HepG2 (cell line): ENCODE measurements around the gene TUBGCP4. TPM values are rescaled to one million over a fixed set of nuclear protein-coding genes. Genes with fewer than 3 reads are reported as not detected.
A peak's percentile ranks its signal among the peaks of the same experiment; 100 is the strongest.

Experiments used
- ATAC-seq: fragments of 200-7000 bp; cut with Tn5 transposase; 3 replicates; pipeline ENCODE4 v1.9.1; 2020; ENCODE audit warnings: mild to moderate bottlenecking, moderate library complexity
- BruUV-seq: library from RNA; stranded (reverse); fragments of 400-500 nt; replicated peaks from 2 replicates; lab custom pipeline; 2021; lab: Mats Ljungman, UMichigan
- CTCF ChIA-PET: fragments of 300-600 bp; formaldehyde crosslinking; extraction: SDS; loops from one replicate; lab custom pipeline; 2021; ENCODE audit warnings: low total read pairs, inconsistent platforms, low intra/inter-chr PET ratio; lab: Yijun Ruan, JAX
- POLR2A ChIA-PET: fragments of 350-600 bp; sonication (Branson Sonifier 250); formaldehyde crosslinking; loops from one replicate; lab custom pipeline; 2020; ENCODE audit warnings: antibody characterized with exemption, inconsistent platforms; lab: Yijun Ruan, JAX
- DNase-seq: peaks from one replicate; pipeline ENCODE4 v3.0.0-alpha.2; 2015; ENCODE audit warnings: low spot score
- FAIRE-seq: peaks from 3 replicates; lab custom pipeline; 2011; peaks lifted over from hg19 to GRCh38; lab: Jason Lieb, UNC
- H2AFZ ChIP-seq: one replicate; pipeline ENCODE4 v1.6.1; 2011; ENCODE audit warnings: low read length, inconsistent platforms
- H3K27ac ChIP-seq: fragments of 300-600 bp; 3 replicates; pipeline ENCODE4 v1.8.0; 2011; ENCODE audit warnings: mixed run types, mild to moderate bottlenecking, mixed read lengths, low read length, inconsistent platforms; ENCODE audit not compliant: insufficient read depth; ENCODE audit errors: extremely low read length
- H3K27me3 ChIP-seq, 2 experiments: fragments of 200-600 bp in 1 of 2; 2 replicates in 1 of 2; 3 replicates in 1 of 2; pipeline versions ENCODE4 v1.6.0 to v1.8.0; 2011; ENCODE audit warnings: low read length in 2 of 2, mild to moderate bottlenecking in 2 of 2, moderate library complexity in 2 of 2, inconsistent platforms in 1 of 2; ENCODE audit not compliant: insufficient read depth in 2 of 2, control insufficient read depth in 1 of 2
- H3K36me3 ChIP-seq, 2 experiments: fragments of 200-600 bp in 1 of 2; replicated peaks in 1 of 2; 2 replicates in 1 of 2; 3 replicates in 1 of 2; pipeline versions ENCODE4 v1.5.1 to v1.8.0; 2011; ENCODE audit warnings: low read length in 2 of 2, inconsistent platforms in 1 of 2; ENCODE audit not compliant: insufficient read depth in 2 of 2, control insufficient read depth in 1 of 2
- H3K4me1 ChIP-seq: 2 replicates; pipeline ENCODE4 v1.5.1; 2012; ENCODE audit warnings: low read length, inconsistent platforms; ENCODE audit not compliant: insufficient read depth
- H3K4me2 ChIP-seq: 2 replicates; pipeline ENCODE4 v1.6.0; 2011; ENCODE audit warnings: low read depth, low read length, inconsistent platforms
- H3K4me3 ChIP-seq, 3 experiments: fragments of 200-600 bp in 1 of 3; sonication (generic), shearing (Covaris generic) in 1 of 3; replicated peaks in 1 of 3; 2 replicates each; pipeline ENCODE4 v1.5.1; 2011 to 2016; ENCODE audit warnings: low read length in 3 of 3, inconsistent platforms in 2 of 3, low read depth in 2 of 3, mild to moderate bottlenecking in 2 of 3, control low read depth in 1 of 3, mixed read lengths in 1 of 3; ENCODE audit not compliant: insufficient read depth in 1 of 3
- H3K79me2 ChIP-seq: one replicate; pipeline ENCODE4 v1.6.1; 2011; ENCODE audit warnings: low read length, inconsistent platforms; ENCODE audit not compliant: insufficient read depth
- H3K9ac ChIP-seq: 2 replicates; pipeline ENCODE4 v1.6.0; 2011; ENCODE audit warnings: mild to moderate bottlenecking, low read depth, low read length, inconsistent platforms; ENCODE audit not compliant: insufficient read depth
- H3K9me3 ChIP-seq: 2 replicates; pipeline ENCODE4 v1.5.1; 2012; ENCODE audit warnings: mild to moderate bottlenecking, low read length
- H4K20me1 ChIP-seq: 2 replicates; pipeline ENCODE4 v1.6.0; 2011; ENCODE audit warnings: inconsistent platforms, mild to moderate bottlenecking, low read length, moderate library complexity; ENCODE audit not compliant: insufficient read depth
- ATF4 ChIP-seq, 2 experiments: fragments of 450-650 bp in 1 of 2; sonication (generic) in 1 of 2; formaldehyde crosslinking; IDR thresholded peaks; 2 replicates each; pipeline versions ENCODE4 v1.5.0 to v1.8.0; 2020 to 2022; ENCODE audit warnings: mild to moderate bottlenecking in 1 of 2, missing genetic modification reagents in 1 of 2
- CEBPB ChIP-seq: IDR thresholded peaks from 2 replicates; pipeline ENCODE4 v1.6.1; 2011; ENCODE audit warnings: low read depth, low read length, improper control_type of control experiment, borderline replicate concordance
- DPF2 ChIP-seq: sonication (generic); formaldehyde crosslinking; IDR thresholded peaks from 2 replicates; pipeline ENCODE4 v1.4.0; 2020; ENCODE audit warnings: mild to moderate bottlenecking, low read depth, missing genetic modification reagents, borderline replicate concordance
- IRF2 ChIP-seq: IDR thresholded peaks from 2 replicates; pipeline ENCODE4 v1.6.1; 2018; ENCODE audit warnings: missing genetic modification reagents, missing compliant biosample characterization
- KDM6A ChIP-seq: IDR thresholded peaks from 2 replicates; pipeline ENCODE4 v1.6.1; 2016; ENCODE audit warnings: low read depth
- KMT2A ChIP-seq: sonication (generic); formaldehyde crosslinking; IDR thresholded peaks from 2 replicates; pipeline ENCODE4 v1.4.0; 2020; ENCODE audit warnings: missing genetic modification reagents
- MAFK ChIP-seq, 2 experiments: IDR thresholded peaks in 1 of 2; conservative IDR thresholded peaks in 1 of 2; 2 replicates each; pipeline ENCODE4 v1.6.1; 2011; ENCODE audit warnings: improper control_type of control experiment in 2 of 2, low read length in 2 of 2
- NR2F6 ChIP-seq, 2 experiments: IDR thresholded peaks; 2 replicates each; pipeline ENCODE4 v1.6.1; 2016; ENCODE audit warnings: antibody characterized with exemption in 1 of 2, mild to moderate bottlenecking in 1 of 2
- SAP130 ChIP-seq: IDR thresholded peaks from 2 replicates; pipeline ENCODE4 v1.6.1; 2016; ENCODE audit warnings: low read depth
- SOX5 ChIP-seq: IDR thresholded peaks from 2 replicates; pipeline ENCODE4 v1.6.1; 2016; ENCODE audit warnings: borderline replicate concordance
- SUZ12 ChIP-seq: fragments of 150-350 bp; IDR thresholded peaks from 2 replicates; pipeline ENCODE4 v1.6.1; 2014; ENCODE audit warnings: low read depth, low read length
- TGIF2 ChIP-seq: IDR thresholded peaks from 2 replicates; pipeline ENCODE4 v1.6.1; 2016; ENCODE audit warnings: control low read depth, missing compliant biosample characterization
- ZBTB21 ChIP-seq: sonication (generic); formaldehyde crosslinking; IDR thresholded peaks from 2 replicates; pipeline ENCODE4 v1.4.0; 2020; ENCODE audit warnings: missing genetic modification reagents
- ZNF780A ChIP-seq: sonication (generic); formaldehyde crosslinking; IDR thresholded peaks from 2 replicates; pipeline ENCODE4 v1.8.0; 2022; ENCODE audit warnings: mild to moderate bottlenecking, missing genetic modification reagents, moderate library complexity
- WGBS: methylation state at CpG from one replicate; pipeline ENCODE4 v1.1.6; 2017; ENCODE audit warnings: low lambda C conversion rate; 5-methylcytosine and 5-hydroxymethylcytosine counted together
- in situ Hi-C: cut with HindIII; loops from 2 replicates; pipeline ENCODE4 v1.10.0; 2017; ENCODE audit warnings: low pct_unique_long_range_greater_than_20kb; ENCODE audit not compliant: extremely low pct_ligation_motif_present
- intact Hi-C: fragments of 100-400 bp; cut with micrococcal nuclease; formaldehyde crosslinking; loops from one replicate; pipeline ENCODE4 v1.10.0; 2022; ENCODE audit not compliant: unreplicated experiment
- polyA plus RNA-seq, 8 experiments: library from polyadenylated mRNA; depleted of rRNA in 3 of 8; stranded (reverse) in 7 of 8; unstranded in 1 of 8; fragments of >200 nt; fragmentation: Illumina TruSeq in 4 of 8; extraction: Trizol in 4 of 8; gene quantifications; 2 replicates each; pipeline versions ENCODE4 v1.2.1 to v1.2.3, GENCODE V29; 2011 to 2016; ENCODE audit warnings: low read depth in 4 of 8, missing spikeins in 1 of 8, mixed read lengths in 1 of 8; ENCODE audit not compliant: insufficient read depth in 1 of 8
- total RNA-seq, 5 experiments: library from RNA; depleted of rRNA; stranded (reverse); fragments of >200 nt; fragmentation: Illumina TruSeq; extraction: Trizol; gene quantifications; 2 replicates each; pipeline ENCODE4 v1.2.3, GENCODE V29; 2016; ENCODE audit warnings: low read depth in 1 of 5
- TF ChIP-seq, protein P1 (sequence below): IDR thresholded peaks from 2 replicates; pipeline ENCODE4 v1.6.1; 2016; ENCODE audit warnings: low read depth
- TF ChIP-seq, protein P2 (sequence below): IDR thresholded peaks from 2 replicates; pipeline ENCODE4 v1.4.0; 2020; ENCODE audit warnings: mild to moderate bottlenecking, missing genetic modification reagents
- TF ChIP-seq, protein P3 (sequence below): IDR thresholded peaks from 2 replicates; pipeline ENCODE4 v1.6.1; 2016

TUBGCP4 gene
- total and polyA plus RNA-seq, 2 of the 13 experiments (the other 11 are each of a cell fraction or from before 2014, with no cell fraction given), result 15.0 to 20.5 TPM

DNA sequence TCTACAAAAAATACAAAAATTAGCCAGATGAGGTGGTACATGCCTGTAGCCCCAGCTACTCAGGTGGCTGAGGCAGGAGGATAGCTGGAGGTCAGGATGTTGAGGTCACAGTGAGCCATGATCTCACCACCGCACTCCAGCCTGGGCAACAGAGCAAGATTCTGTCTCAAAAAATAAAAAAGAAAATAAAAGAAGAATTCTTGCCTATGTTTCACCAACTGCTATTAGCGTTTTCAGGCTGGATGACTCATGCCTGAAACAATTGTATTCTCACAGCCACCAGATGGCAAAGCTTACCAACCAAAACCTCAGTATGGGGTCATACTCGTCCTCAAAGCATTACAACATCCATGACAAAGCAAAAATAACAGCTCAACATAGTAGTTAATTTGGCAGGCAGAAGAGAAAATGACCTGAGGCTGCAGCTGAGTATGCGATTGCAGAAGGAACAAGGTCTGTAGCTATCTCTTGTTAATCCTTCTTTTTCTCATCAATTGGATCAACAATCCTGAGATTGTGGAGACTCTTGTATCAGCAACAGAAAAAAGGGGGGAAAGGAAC is 69.9 kb downstream of the TUBGCP4 start:
- Histone ChIP-seq H3K36me3 (peaks cover 3 to 13% of the 10 kb centered on the region in 2 experiments; a peak in 4 of 5 replicates), H3K27ac (peak overlapping the region; percentile 51), H3K4me2 (no peak overlapping the region), H2AFZ (no peak overlapping the region), H3K9me3 (no peaks in the 10 kb centered on the region), H3K9ac (no peak overlapping the region), H3K4me1 (peaks cover 16% of the 10 kb centered on the region), H3K4me3 (no peak overlapping the region), H3K79me2 (no peaks in the 10 kb centered on the region), H3K27me3 (no peaks in the 10 kb centered on the region), H4K20me1 (no peaks in the 10 kb centered on the region)
- intact Hi-C loops (loop anchor here (2.0 kb wide), 1 partner anchor 74 kb away; no protein-coding TSS in a partner anchor), in situ Hi-C loops (loop anchor here (25.0 kb wide), 1 partner anchor 322 kb away; no protein-coding TSS in a partner anchor)
- DNase-seq (peak; percentile 84), FAIRE-seq (peak; percentile 56), ATAC-seq (peak; percentile 92)
- no TSS peak for BruUV-seq
- ChIA-PET POLR2A (interaction anchor here (1.6 kb wide), 1 partner anchor 69 kb away, joined by 6 read pairs; no protein-coding TSS in a partner anchor), CTCF (interaction anchor here (1.2 kb wide), 1 partner anchor 73 kb away, joined by 3 read pairs; no protein-coding TSS in a partner anchor)
- WGBS, result 46% methylated on average over 4 of the region's 4 CpGs
- no peak for TF ChIP-seq DPF2
- TF ChIP-seq, protein P1, sequence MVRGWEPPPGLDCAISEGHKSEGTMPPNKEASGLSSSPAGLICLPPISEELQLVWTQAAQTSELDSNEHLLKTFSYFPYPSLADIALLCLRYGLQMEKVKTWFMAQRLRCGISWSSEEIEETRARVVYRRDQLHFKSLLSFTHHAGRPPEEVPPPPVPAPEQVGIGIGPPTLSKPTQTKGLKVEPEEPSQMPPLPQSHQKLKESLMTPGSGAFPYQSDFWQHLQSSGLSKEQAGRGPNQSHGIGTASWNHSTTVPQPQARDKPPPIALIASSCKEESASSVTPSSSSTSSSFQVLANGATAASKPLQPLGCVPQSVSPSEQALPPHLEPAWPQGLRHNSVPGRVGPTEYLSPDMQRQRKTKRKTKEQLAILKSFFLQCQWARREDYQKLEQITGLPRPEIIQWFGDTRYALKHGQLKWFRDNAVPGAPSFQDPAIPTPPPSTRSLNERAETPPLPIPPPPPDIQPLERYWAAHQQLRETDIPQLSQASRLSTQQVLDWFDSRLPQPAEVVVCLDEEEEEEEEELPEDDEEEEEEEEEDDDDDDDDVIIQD (CRISPR knock-in tag), result 0 out of 2 replicates have a peak, but pooled peaks have one; percentile 18
- no peak for TF ChIP-seq SUZ12
- 0 out of 2 replicates have a peak, but pooled peaks have one; percentile 35 for TF ChIP-seq ZBTB21 (CRISPR knock-in tag)
- TF ChIP-seq TGIF2 (CRISPR knock-in tag), result no peak
- TF ChIP-seq, protein P2, sequence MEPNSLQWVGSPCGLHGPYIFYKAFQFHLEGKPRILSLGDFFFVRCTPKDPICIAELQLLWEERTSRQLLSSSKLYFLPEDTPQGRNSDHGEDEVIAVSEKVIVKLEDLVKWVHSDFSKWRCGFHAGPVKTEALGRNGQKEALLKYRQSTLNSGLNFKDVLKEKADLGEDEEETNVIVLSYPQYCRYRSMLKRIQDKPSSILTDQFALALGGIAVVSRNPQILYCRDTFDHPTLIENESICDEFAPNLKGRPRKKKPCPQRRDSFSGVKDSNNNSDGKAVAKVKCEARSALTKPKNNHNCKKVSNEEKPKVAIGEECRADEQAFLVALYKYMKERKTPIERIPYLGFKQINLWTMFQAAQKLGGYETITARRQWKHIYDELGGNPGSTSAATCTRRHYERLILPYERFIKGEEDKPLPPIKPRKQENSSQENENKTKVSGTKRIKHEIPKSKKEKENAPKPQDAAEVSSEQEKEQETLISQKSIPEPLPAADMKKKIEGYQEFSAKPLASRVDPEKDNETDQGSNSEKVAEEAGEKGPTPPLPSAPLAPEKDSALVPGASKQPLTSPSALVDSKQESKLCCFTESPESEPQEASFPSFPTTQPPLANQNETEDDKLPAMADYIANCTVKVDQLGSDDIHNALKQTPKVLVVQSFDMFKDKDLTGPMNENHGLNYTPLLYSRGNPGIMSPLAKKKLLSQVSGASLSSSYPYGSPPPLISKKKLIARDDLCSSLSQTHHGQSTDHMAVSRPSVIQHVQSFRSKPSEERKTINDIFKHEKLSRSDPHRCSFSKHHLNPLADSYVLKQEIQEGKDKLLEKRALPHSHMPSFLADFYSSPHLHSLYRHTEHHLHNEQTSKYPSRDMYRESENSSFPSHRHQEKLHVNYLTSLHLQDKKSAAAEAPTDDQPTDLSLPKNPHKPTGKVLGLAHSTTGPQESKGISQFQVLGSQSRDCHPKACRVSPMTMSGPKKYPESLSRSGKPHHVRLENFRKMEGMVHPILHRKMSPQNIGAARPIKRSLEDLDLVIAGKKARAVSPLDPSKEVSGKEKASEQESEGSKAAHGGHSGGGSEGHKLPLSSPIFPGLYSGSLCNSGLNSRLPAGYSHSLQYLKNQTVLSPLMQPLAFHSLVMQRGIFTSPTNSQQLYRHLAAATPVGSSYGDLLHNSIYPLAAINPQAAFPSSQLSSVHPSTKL, result peak; percentile 38; the same call in 1 of the 2 replicates
- TF ChIP-seq, protein P3, sequence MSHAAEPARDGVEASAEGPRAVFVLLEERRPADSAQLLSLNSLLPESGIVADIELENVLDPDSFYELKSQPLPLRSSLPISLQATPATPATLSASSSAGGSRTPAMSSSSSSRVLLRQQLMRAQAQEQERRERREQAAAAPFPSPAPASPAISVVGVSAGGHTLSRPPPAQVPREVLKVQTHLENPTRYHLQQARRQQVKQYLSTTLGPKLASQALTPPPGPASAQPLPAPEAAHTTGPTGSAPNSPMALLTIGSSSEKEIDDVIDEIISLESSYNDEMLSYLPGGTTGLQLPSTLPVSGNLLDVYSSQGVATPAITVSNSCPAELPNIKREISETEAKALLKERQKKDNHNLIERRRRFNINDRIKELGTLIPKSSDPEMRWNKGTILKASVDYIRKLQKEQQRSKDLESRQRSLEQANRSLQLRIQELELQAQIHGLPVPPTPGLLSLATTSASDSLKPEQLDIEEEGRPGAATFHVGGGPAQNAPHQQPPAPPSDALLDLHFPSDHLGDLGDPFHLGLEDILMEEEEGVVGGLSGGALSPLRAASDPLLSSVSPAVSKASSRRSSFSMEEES (CRISPR knock-in tag), result no peak
- peak; percentile 72 for TF ChIP-seq SAP130
- no peak for TF ChIP-seq KMT2A (CRISPR knock-in tag)
- peak in 1 of 2 experiments; percentile 27; a peak in 1 of 4 replicates for TF ChIP-seq ATF4 (CRISPR knock-in tag; IDR thresholded peaks at IDR 0.05)
- peak; percentile 79 to 90 for TF ChIP-seq MAFK (conservative IDR thresholded peaks at IDR 0.05 in 1 of 2, IDR thresholded peaks at IDR 0.05 in 1 of 2; ENCODE audit: low read length in 2 of 2)
- TF ChIP-seq KDM6A (CRISPR knock-in tag), result no peak
- peak; percentile 80; the same call in 1 of the 2 replicates for TF ChIP-seq CEBPB
- no peak for TF ChIP-seq ZNF780A
- 0 out of 2 replicates have a peak, but pooled peaks have one; percentile 15 for TF ChIP-seq IRF2
- peak; percentile 28; the same call in 1 of the 2 replicates for TF ChIP-seq SOX5
- TF ChIP-seq NR2F6 (IDR thresholded peaks at IDR 0.05), result 0 out of 2 replicates have a peak, but pooled peaks have one; percentile 30
- TF ChIP-seq NR2F6 (CRISPR knock-in tag; IDR thresholded peaks at IDR 0.05), result 0 out of 2 replicates have a peak, but pooled peaks have one; percentile 48
